ENCODE measurements around the gene ALG11.

DNA sequence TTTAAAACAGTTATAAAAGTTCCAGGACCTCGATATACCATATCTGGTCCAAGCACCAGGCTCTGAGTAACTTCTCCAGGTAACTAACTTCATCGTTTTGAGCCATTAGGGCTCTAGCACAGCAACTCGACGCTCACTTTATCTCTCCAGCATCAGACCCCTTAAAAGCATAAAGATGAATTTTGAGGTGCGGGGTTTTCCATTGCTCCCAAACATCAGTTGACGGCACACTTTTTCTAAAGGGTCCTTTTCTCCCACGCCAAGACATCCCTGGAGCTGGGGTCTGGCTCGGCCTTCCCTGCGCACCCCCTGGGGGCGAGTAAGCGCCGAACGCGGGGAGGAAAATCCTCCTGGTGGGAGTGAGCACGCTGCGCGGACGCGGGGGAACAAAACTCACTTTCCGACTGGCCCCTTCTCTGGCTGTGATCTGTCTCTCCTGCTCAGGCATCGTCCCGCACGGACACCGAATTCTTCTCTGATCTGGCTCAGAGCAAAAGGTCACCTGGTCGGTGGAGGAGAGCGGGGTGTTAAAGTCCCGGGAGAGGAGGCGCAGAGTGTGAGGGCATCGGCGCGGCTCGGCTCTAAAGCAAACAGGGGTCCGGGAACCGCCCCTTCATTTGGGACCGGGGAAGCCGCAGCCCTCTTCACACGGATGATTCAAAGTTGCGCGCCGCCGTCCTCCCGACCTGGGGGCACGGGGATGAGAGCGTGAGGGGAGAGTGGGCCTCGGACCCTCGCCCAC, 1.1 kb upstream of the ALG11 start, which contains the start of gene ATP7B:
- TF ChIP-seq, protein P1, sequence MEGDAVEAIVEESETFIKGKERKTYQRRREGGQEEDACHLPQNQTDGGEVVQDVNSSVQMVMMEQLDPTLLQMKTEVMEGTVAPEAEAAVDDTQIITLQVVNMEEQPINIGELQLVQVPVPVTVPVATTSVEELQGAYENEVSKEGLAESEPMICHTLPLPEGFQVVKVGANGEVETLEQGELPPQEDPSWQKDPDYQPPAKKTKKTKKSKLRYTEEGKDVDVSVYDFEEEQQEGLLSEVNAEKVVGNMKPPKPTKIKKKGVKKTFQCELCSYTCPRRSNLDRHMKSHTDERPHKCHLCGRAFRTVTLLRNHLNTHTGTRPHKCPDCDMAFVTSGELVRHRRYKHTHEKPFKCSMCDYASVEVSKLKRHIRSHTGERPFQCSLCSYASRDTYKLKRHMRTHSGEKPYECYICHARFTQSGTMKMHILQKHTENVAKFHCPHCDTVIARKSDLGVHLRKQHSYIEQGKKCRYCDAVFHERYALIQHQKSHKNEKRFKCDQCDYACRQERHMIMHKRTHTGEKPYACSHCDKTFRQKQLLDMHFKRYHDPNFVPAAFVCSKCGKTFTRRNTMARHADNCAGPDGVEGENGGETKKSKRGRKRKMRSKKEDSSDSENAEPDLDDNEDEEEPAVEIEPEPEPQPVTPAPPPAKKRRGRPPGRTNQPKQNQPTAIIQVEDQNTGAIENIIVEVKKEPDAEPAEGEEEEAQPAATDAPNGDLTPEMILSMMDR (conservative IDR thresholded peaks at IDR 0.05; ENCODE audit: low read depth in 2 of 2) = peak; percentile 4 to 35; a peak in 1 of 4 replicates
- no peak for TF ChIP-seq EZH2phosphoT487 (IDR thresholded peaks at IDR 0.05; ENCODE audit: unreplicated experiment)
- no peak for TF ChIP-seq ZNF331 (CRISPR knock-in tag; IDR thresholded peaks at IDR 0.05; ENCODE audit: low read depth)
- TF ChIP-seq EZH2 (IDR thresholded peaks at IDR 0.05; ENCODE audit: low read depth, unreplicated experiment) = no peak
- no peak for TF ChIP-seq POLR2AphosphoS5 (IDR thresholded peaks at IDR 0.05; ENCODE audit: low read depth)
- TF ChIP-seq, protein P2, sequence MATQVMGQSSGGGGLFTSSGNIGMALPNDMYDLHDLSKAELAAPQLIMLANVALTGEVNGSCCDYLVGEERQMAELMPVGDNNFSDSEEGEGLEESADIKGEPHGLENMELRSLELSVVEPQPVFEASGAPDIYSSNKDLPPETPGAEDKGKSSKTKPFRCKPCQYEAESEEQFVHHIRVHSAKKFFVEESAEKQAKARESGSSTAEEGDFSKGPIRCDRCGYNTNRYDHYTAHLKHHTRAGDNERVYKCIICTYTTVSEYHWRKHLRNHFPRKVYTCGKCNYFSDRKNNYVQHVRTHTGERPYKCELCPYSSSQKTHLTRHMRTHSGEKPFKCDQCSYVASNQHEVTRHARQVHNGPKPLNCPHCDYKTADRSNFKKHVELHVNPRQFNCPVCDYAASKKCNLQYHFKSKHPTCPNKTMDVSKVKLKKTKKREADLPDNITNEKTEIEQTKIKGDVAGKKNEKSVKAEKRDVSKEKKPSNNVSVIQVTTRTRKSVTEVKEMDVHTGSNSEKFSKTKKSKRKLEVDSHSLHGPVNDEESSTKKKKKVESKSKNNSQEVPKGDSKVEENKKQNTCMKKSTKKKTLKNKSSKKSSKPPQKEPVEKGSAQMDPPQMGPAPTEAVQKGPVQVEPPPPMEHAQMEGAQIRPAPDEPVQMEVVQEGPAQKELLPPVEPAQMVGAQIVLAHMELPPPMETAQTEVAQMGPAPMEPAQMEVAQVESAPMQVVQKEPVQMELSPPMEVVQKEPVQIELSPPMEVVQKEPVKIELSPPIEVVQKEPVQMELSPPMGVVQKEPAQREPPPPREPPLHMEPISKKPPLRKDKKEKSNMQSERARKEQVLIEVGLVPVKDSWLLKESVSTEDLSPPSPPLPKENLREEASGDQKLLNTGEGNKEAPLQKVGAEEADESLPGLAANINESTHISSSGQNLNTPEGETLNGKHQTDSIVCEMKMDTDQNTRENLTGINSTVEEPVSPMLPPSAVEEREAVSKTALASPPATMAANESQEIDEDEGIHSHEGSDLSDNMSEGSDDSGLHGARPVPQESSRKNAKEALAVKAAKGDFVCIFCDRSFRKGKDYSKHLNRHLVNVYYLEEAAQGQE (IDR thresholded peaks at IDR 0.05; ENCODE audit: unreplicated experiment) = no peak
- no peak for TF ChIP-seq CREB1 (CRISPR knock-in tag; IDR thresholded peaks at IDR 0.05; ENCODE audit: low read depth)
- TF ChIP-seq NANOG (IDR thresholded peaks at IDR 0.05; ENCODE audit: borderline replicate concordance) = no peak
- TF ChIP-seq, protein P3, sequence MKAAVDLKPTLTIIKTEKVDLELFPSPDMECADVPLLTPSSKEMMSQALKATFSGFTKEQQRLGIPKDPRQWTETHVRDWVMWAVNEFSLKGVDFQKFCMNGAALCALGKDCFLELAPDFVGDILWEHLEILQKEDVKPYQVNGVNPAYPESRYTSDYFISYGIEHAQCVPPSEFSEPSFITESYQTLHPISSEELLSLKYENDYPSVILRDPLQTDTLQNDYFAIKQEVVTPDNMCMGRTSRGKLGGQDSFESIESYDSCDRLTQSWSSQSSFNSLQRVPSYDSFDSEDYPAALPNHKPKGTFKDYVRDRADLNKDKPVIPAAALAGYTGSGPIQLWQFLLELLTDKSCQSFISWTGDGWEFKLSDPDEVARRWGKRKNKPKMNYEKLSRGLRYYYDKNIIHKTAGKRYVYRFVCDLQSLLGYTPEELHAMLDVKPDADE (IDR thresholded peaks at IDR 0.05) = no peak
- TF ChIP-seq ZNF114 (CRISPR knock-in tag; IDR thresholded peaks at IDR 0.05) = no peak
- no peak for TF ChIP-seq JUNB (IDR thresholded peaks at IDR 0.05; ENCODE audit: unreplicated experiment)
- no peak for TF ChIP-seq STAT1 (IDR thresholded peaks at IDR 0.05; ENCODE audit: unreplicated experiment)
